GM12874 (cell line): ENCODE results near the gene LHX2.

ENCODE experiments used
- CTCF ChIP-seq: IDR thresholded peaks from 2 replicates; pipeline ENCODE4 v1.5.1; 2011; ENCODE audit warnings: low read depth, mild to moderate bottlenecking, control low read depth, low read length, moderate library complexity; ENCODE audit not compliant: insufficient read depth

Gene LHX2

DNA sequence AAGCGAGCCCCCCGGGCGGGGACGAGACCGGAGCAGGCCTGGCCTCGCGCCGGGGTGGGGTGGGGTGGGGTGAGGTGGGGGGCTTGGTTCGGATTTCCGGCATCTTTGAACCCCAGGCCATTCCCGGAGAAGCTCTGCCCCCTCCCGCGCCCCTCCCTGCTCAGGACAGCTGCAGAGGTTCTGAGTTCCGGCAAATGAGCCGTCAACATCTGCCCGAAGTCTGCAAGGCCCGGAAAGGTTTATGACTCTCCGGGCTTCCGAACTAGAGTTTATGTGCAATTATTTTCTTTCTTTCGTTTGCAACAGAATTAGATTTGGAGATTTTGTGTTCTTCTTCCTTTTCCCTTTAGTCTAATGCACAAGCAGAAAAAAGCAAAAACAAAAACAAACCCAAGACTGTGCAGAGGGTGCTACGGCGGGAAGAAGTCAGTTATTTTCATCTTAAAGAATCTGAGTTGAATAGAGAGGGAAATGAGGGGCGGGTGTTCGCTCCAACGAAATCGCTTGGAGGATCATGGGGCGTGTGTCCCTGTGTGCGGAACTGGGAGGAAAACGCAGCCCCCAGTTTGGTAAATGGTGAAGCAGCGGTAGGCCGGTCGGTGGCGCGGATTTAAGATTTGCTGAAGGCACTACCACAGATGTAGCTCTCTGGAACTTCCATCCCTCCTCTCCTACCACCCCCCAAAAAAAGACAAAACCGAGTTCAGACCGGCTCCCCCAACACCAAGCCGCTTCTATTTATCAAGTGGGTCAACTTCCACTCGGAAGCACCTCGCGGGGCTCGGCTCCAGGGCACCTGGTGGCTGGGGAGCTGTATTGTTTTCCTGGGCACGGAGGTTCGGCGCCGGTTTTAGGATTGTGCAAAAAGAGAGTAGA, 4.8 kb downstream of the LHX2 start:
- TF ChIP-seq CTCF, result no peak

DNA sequence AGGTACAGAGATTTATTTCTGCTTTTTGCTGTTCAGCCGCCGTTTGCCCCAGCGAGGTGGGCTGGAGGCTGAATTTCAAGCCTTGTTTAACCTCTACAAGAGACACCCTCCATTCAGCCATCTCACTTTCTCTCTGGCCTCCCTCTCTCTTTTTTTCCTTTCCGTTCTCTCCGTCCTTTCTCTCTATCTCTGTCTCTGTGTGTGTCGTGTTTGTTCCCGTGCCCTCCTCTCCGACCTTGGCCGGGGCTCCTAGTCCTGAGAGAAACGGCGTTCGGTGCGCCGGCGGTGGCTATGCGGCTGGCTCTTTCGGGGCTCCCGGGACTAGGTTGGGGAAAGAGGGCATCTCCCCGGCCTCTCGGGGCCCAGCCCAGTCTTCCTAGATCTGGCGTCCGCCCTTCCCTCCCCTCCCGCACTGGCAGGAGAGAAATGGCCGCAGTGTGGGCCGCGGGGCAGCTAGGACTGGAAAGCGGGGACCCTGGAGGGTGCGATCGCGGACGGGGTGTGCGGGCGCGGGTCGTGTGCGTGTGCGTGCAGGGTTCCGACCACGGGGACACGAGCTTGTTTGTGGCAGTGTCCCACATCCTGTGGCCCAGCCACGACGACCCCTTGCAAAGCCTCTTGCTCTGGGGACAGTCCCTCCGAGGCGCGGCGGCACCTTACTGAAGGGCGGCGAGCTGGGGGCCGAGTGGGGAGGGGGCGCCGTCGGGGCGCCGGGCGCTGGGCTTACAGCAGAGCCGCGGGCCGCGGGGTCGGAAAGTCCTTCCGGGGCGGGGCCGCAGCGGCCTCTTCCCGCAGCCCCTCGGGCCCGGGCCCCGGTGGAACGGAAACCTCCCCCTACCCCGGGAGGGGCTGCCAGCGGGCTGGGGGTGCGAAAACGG, 5.7 kb downstream of the LHX2 start:
- no peak for TF ChIP-seq CTCF

GRCh38 chr9:124017929-124018729, 6.6 kb downstream of the LHX2 start:
- no peak for TF ChIP-seq CTCF

DNA sequence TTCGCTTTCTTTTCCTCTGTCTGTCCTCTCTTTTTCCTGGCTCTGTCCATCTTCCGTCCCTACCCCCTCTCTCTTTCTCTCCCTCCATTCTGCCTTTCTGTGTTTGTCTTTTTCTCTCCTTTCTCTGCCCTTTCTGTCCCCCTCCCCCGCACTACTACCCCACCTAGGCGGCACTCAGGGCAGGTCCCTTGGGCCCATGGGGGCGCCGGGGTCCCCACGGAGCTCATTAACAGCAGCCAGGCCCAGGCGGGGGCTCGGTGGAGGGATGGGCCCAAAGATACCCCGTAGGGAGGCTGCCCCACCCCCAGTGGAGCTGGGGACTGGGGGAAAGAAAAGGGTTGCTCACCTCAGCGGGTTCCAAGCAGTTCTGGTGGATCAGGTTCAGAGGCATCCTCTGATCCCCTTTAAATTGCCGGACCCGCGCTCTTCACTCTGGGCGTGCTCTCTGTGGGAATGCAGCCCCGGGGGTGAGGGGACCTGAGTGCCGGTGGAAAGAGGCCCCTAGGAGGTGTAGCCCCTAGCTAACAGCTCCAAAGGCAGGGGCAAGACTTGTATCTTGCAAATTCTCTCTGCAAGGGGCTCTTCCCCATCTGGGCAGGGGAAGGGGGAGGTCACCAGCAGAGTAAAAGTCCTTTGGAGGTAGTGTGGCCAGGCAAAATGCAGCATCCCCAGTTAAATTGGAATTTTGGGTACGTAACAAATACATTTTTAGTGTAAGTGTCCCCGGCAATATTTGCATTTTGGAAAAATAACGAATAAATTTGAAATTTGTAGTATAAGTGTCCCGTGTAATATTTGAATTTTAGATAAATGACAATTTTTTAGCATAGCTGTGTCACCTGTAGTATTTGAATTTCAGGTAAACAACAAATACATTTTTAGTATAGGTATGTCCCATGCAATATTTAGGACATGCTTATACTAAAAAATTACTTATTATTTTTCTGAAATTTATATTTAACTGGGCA, 7.4 kb downstream of the LHX2 start:
- TF ChIP-seq CTCF, result no peak

- no peak for TF ChIP-seq CTCF
Observed at GRCh38 chr9:124019771-124020519, 8.4 kb downstream of the LHX2 start.
